Erythroblast (primary cell): ENCODE measurements around the gene CDKL1.
"Not testable (repeated sequence)": the region's sequence is repeated elsewhere in the genome, so short reads cannot be mapped to it uniquely, and the experiment has no call there.

ENCODE experiments used
- DNase-seq, 2 experiments: peaks; one replicate each; lab custom pipeline; 2025; lab: John Stamatoyannopoulos, UW
- GATA1 ChIP-seq: IDR thresholded peaks from 2 replicates; pipeline ENCODE4 v1.6.1; 2011; ENCODE audit warnings: low read depth, mild to moderate bottlenecking, control low read depth, low read length, moderate library complexity
- POLR2A ChIP-seq: IDR thresholded peaks from 2 replicates; pipeline ENCODE4 v1.6.1; 2011; ENCODE audit warnings: mild to moderate bottlenecking, low read length

Gene CDKL1

GRCh38 chr14:50357753-50358395 lies 38.8 kb downstream of the CDKL1 start:
- no peak for DNase-seq
- TF ChIP-seq POLR2A: no peak
- TF ChIP-seq GATA1: no peak

GRCh38 chr14:50357124-50357523 lies 39.6 kb downstream of the CDKL1 start:
- TF ChIP-seq POLR2A (no peak), GATA1 (no peak)
- no peak for DNase-seq

GRCh38 chr14:50356283-50356682 lies 40.4 kb downstream of the CDKL1 start:
- DNase-seq: not testable (repeated sequence)

GRCh38 chr14:50355692-50356091 lies 41.0 kb downstream of the CDKL1 start:
- no peak for DNase-seq
- TF ChIP-seq GATA1 (no peak), POLR2A (no peak)

- DNase-seq: no peak
- TF ChIP-seq GATA1: no peak
- TF ChIP-seq POLR2A: no peak
Measured at GRCh38 chr14:50354527-50354926, 42.2 kb downstream of the CDKL1 start.

GRCh38 chr14:50353126-50353525 lies 43.6 kb downstream of the CDKL1 start:
- DNase-seq: no peak
- TF ChIP-seq GATA1 (no peak), POLR2A (no peak)

GRCh38 chr14:50352584-50352983 lies 44.1 kb downstream of the CDKL1 start:
- TF ChIP-seq POLR2A (no peak), GATA1 (no peak)
- no peak for DNase-seq

- DNase-seq: no peak
- TF ChIP-seq GATA1 (no peak), POLR2A (no peak)
Measured at GRCh38 chr14:50350975-50351374, 45.7 kb downstream of the CDKL1 start.

GRCh38 chr14:50348933-50349332 lies 47.7 kb downstream of the CDKL1 start:
- DNase-seq: no peak

GRCh38 chr14:50347521-50347920 lies 49.2 kb downstream of the CDKL1 start:
- DNase-seq: peak in 1 of 2 experiments; percentile 52

More at GRCh38 chr14:50348933-50349332, 47.7 kb downstream of the CDKL1 start:
- TF ChIP-seq POLR2A (no peak), GATA1 (no peak)

GRCh38 chr14:50345846-50346422 lies 50.7 kb downstream of the CDKL1 start:
- TF ChIP-seq POLR2A (no peak), GATA1 (no peak)
- no peak for DNase-seq

More at GRCh38 chr14:50347521-50347920, 49.2 kb downstream of the CDKL1 start:
- TF ChIP-seq GATA1 (no peak), POLR2A (no peak)

GRCh38 chr14:50344876-50345563 lies 51.7 kb downstream of the CDKL1 start:
- TF ChIP-seq POLR2A (no peak), GATA1 (no peak)
- peak in 1 of 2 experiments; percentile 36 for DNase-seq

GRCh38 chr14:50344116-50344775 lies 52.4 kb downstream of the CDKL1 start:
- no peak for TF ChIP-seq GATA1
- no peak for TF ChIP-seq POLR2A
- peak; percentile 88 to 90 for DNase-seq

- peak in 1 of 2 experiments; percentile 62 for DNase-seq
- TF ChIP-seq POLR2A (no peak), GATA1 (no peak)
Measured at GRCh38 chr14:50343434-50343833, 53.2 kb downstream of the CDKL1 start.
